NB4 (cell line): ENCODE results near the gene NCOA6.

Experiments used
- DNase-seq: peaks from one replicate; pipeline ENCODE4 v3.0.0; 2010; ENCODE audit warnings: low read depth
- H3K4me3 ChIP-seq: one replicate; pipeline ENCODE4 v1.5.1; 2011; ENCODE audit warnings: mild to moderate bottlenecking, low read depth, low read length, moderate library complexity
- CTCF ChIP-seq: IDR thresholded peaks from one replicate; pipeline ENCODE4 v1.5.1; 2012; ENCODE audit warnings: low read depth, low read length
- MAX ChIP-seq: IDR thresholded peaks from 2 replicates; pipeline ENCODE4 v1.6.1; 2011; ENCODE audit warnings: low read depth, low read length
- MYC ChIP-seq: IDR thresholded peaks from 2 replicates; pipeline ENCODE4 v1.6.1; 2011; ENCODE audit warnings: low read depth, low read length
- POLR2A ChIP-seq: IDR thresholded peaks from 2 replicates; pipeline ENCODE4 v1.6.1; 2011; ENCODE audit warnings: mild to moderate bottlenecking; ENCODE audit not compliant: insufficient read length; ENCODE audit errors: extremely low read depth

Gene NCOA6

GRCh38 chr20:34871320-34871926 is 46.0 kb upstream of the NCOA6 start:
- TF ChIP-seq CTCF = no peak
- no peak for TF ChIP-seq MAX
- no peak for TF ChIP-seq POLR2A
- no peak for TF ChIP-seq MYC
- H3K4me3 ChIP-seq = no peak overlapping the region
- DNase-seq = no peak

- DNase-seq = no peak
- no peak overlapping the region for H3K4me3 ChIP-seq
- TF ChIP-seq MAX = no peak
- no peak for TF ChIP-seq MYC
- TF ChIP-seq POLR2A = no peak
- TF ChIP-seq CTCF = no peak
Observed at GRCh38 chr20:34864216-34864615, 38.8 kb upstream of the NCOA6 start.

GRCh38 chr20:34863421-34863965 is 38.0 kb upstream of the NCOA6 start:
- TF ChIP-seq POLR2A = no peak
- no peak for TF ChIP-seq MYC
- TF ChIP-seq MAX = no peak
- TF ChIP-seq CTCF = no peak
- no peak for DNase-seq
- H3K4me3 ChIP-seq = no peak overlapping the region

GRCh38 chr20:34862724-34863123 is 37.3 kb upstream of the NCOA6 start:
- TF ChIP-seq CTCF (no peak), MYC (no peak), MAX (no peak), POLR2A (no peak)
- H3K4me3 ChIP-seq = no peak overlapping the region
- no peak for DNase-seq

- H3K4me3 ChIP-seq = no peak overlapping the region
- peak; percentile 28 for DNase-seq
- TF ChIP-seq MAX (no peak), CTCF (no peak), MYC (no peak), POLR2A (no peak)
Observed at GRCh38 chr20:34861386-34862084, 36.1 kb upstream of the NCOA6 start.
